ENCODE results near the gene MPL. TPM values are rescaled to one million over a fixed set of nuclear protein-coding genes. Genes with fewer than 3 reads are reported as not detected.

The MPL gene
- total and polyA plus RNA-seq, 2 of the 13 experiments (the other 11 are each of a cell fraction or from before 2014, with no cell fraction given), result not detected

DNA sequence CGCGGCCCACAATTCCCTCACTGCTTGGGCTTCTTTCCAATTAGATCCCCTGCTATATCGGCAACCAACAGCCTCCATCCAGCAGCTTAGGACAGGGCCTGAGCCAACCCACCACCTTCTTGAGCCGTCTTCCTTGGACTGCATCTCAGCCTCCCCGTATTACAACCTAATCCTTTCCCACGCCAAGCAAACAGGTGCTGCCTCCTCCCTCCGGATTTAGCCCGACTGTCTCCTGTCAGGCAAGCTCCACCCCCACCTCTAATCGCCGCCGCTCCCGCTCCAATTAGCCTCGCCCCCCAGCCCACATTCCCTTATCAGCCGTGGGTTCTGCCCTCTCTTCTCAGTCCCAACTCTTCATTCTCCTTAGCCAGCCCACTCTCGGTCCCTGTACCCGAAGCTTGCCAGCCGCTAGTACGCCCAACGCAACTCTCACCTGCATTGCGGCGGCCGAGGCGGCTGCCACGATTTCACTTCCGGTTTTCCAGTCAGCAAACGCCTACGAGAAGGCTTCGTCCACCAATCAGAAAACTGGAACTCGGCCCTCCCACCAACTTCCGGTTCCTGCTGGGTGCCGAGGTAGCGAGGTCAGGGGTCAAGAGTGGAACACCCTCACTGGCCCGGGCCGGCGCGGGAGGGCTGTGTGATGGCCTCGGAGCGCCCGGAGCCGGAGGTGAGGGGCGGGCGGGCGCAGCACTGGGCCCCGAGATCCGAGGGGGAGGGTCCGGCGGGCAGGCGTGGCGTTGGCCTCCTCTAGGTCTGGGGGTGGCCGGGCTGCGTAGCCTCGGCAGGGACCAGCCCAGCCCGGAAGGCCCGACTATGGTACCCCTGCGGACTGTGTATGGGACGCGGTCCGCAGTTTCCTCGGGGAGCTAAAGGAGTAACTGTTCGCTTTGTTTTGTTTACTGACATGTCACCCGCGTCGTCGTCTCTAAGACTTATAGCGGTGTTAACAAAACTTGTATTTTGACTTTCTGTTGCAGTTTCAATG, 52.0 kb downstream of the MPL start, which contains the start of the genes MED8 and SZT2 (continued):
- TF ChIP-seq, protein P1, sequence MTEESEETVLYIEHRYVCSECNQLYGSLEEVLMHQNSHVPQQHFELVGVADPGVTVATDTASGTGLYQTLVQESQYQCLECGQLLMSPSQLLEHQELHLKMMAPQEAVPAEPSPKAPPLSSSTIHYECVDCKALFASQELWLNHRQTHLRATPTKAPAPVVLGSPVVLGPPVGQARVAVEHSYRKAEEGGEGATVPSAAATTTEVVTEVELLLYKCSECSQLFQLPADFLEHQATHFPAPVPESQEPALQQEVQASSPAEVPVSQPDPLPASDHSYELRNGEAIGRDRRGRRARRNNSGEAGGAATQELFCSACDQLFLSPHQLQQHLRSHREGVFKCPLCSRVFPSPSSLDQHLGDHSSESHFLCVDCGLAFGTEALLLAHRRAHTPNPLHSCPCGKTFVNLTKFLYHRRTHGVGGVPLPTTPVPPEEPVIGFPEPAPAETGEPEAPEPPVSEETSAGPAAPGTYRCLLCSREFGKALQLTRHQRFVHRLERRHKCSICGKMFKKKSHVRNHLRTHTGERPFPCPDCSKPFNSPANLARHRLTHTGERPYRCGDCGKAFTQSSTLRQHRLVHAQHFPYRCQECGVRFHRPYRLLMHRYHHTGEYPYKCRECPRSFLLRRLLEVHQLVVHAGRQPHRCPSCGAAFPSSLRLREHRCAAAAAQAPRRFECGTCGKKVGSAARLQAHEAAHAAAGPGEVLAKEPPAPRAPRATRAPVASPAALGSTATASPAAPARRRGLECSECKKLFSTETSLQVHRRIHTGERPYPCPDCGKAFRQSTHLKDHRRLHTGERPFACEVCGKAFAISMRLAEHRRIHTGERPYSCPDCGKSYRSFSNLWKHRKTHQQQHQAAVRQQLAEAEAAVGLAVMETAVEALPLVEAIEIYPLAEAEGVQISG (CRISPR knock-in tag; IDR thresholded peaks at IDR 0.05), result peak; percentile 87
- TF ChIP-seq DMAP1 (CRISPR knock-in tag; IDR thresholded peaks at IDR 0.05) (peak; percentile 95), TIGD3 (CRISPR knock-in tag; IDR thresholded peaks at IDR 0.05; ENCODE audit: borderline replicate concordance) (no peak), ZNF761 (CRISPR knock-in tag; conservative IDR thresholded peaks at IDR 0.05) (no peak; the same call in 1 of the 2 replicates), ZNF512B (CRISPR knock-in tag; IDR thresholded peaks at IDR 0.05; ENCODE audit: borderline replicate concordance) (no peak), AGO2 (optimal IDR thresholded peaks at IDR 0.05; ENCODE audit: low read depth, low read length) (peak; percentile 43), TFAP4 (IDR thresholded peaks at IDR 0.05; ENCODE audit: borderline replicate concordance, low read depth) (peak; percentile 60; the same call in 1 of the 2 replicates), ZNF33B (CRISPR knock-in tag; IDR thresholded peaks at IDR 0.05) (no peak), ZNF766 (CRISPR knock-in tag; IDR thresholded peaks at IDR 0.05; ENCODE audit: borderline replicate concordance) (0 out of 2 replicates have a peak, but pooled peaks have one; percentile 35), ZNF407 (CRISPR knock-in tag; IDR thresholded peaks at IDR 0.05; ENCODE audit: not compliant biosample characterization) (peak; percentile 58)

Measured in HepG2 (cell line).